CD14-positive monocyte (primary cell): Measurements from ENCODE around the gene DEPDC5. TPM values are rescaled to one million over a fixed set of nuclear protein-coding genes. Genes with fewer than 3 reads are reported as not detected.

Experiments used
- DNase-seq, 3 donors: peaks; one replicate each; pipeline ENCODE4 v3.0.0-alpha.2; 2011 to 2022
- H2AFZ ChIP-seq: 2 replicates; pipeline ENCODE4 v1.6.0; 2012; ENCODE audit warnings: mild to moderate bottlenecking, low read depth, low read length, inconsistent platforms; ENCODE audit not compliant: insufficient read depth, poor library complexity, severe bottlenecking
- H3K27ac ChIP-seq, 2 donors: 1 replicate in 1 of 2; 2 replicates in 1 of 2; pipeline ENCODE4 v1.5.1; 2012 to 2013; ENCODE audit warnings: low read length in 2 of 2, control low read depth in 1 of 2, inconsistent platforms in 1 of 2, low read depth in 1 of 2, mild to moderate bottlenecking in 1 of 2
- H3K27me3 ChIP-seq, 2 donors: one replicate each; pipeline versions ENCODE4 v1.6.0 to v1.6.1; 2011 to 2013; ENCODE audit warnings: low read length in 2 of 2; ENCODE audit not compliant: control insufficient read depth in 2 of 2, insufficient read depth in 2 of 2
- H3K36me3 ChIP-seq, 2 donors: replicated peaks in 1 of 2; 1 replicate in 1 of 2; 2 replicates in 1 of 2; pipeline versions ENCODE4 v1.5.1 to v1.6.1; 2012 to 2013; ENCODE audit warnings: low read length in 2 of 2, control low read depth in 1 of 2, inconsistent platforms in 1 of 2, mild to moderate bottlenecking in 1 of 2; ENCODE audit not compliant: insufficient read depth in 2 of 2, control insufficient read depth in 1 of 2
- H3K4me1 ChIP-seq, 2 donors: 1 replicate in 1 of 2; 2 replicates in 1 of 2; pipeline versions ENCODE4 v1.5.1 to v1.6.1; 2012 to 2013; ENCODE audit warnings: low read length in 2 of 2, control low read depth in 1 of 2, inconsistent platforms in 1 of 2, mild to moderate bottlenecking in 1 of 2, moderate library complexity in 1 of 2; ENCODE audit not compliant: insufficient read depth in 2 of 2, control insufficient read depth in 1 of 2
- H3K4me2 ChIP-seq: replicated peaks from 2 replicates; pipeline ENCODE3; 2012; ENCODE audit warnings: low read length, moderate library complexity, mild to moderate bottlenecking; ENCODE audit not compliant: poor library complexity, severe bottlenecking; ENCODE audit errors: extremely low read depth
- H3K4me3 ChIP-seq, 3 experiments: fragments of 200-600 bp in 1 of 3; sonication (generic) in 1 of 3; replicated peaks in 1 of 3; 1 replicate in 2 of 3; 2 replicates in 1 of 3; pipeline ENCODE4 v1.5.1; 2011 to 2013; ENCODE audit warnings: low read length in 3 of 3, mild to moderate bottlenecking in 3 of 3, control low read depth in 2 of 3, low read depth in 2 of 3, inconsistent platforms in 1 of 3, moderate library complexity in 1 of 3
- H3K79me2 ChIP-seq: 2 replicates; pipeline ENCODE4 v1.6.0; 2012; ENCODE audit warnings: mild to moderate bottlenecking, control low read depth, inconsistent platforms, low read length, moderate library complexity; ENCODE audit not compliant: insufficient read depth
- H3K9ac ChIP-seq: 2 replicates; pipeline ENCODE4 v1.6.0; 2017; ENCODE audit warnings: low read length, mild to moderate bottlenecking; ENCODE audit not compliant: insufficient read depth, poor library complexity, severe bottlenecking
- H3K9me3 ChIP-seq, 2 donors: replicated peaks in 1 of 2; 1 replicate in 1 of 2; 2 replicates in 1 of 2; pipeline versions ENCODE4 v1.5.1 to v1.6.1; 2012 to 2013; ENCODE audit warnings: low read length in 2 of 2, control low read depth in 1 of 2; ENCODE audit not compliant: control insufficient read depth in 1 of 2, insufficient read depth in 1 of 2
- H4K20me1 ChIP-seq: 2 replicates; pipeline ENCODE4 v1.6.0; 2012; ENCODE audit warnings: mild to moderate bottlenecking, low read length, control low read depth, moderate library complexity; ENCODE audit not compliant: insufficient read depth
- H3K27ac Mint-ChIP-seq, 7 donors: one replicate each; pipeline ENCODE4 v1.8.0; 2020; ENCODE audit warnings: mild to moderate bottlenecking in 7 of 7, mixed read lengths in 7 of 7, moderate library complexity in 6 of 7, inconsistent platforms in 2 of 7
- H3K27me3 Mint-ChIP-seq, 3 donors: one replicate each; pipeline ENCODE4 v1.8.0; 2021 to 2022; ENCODE audit warnings: low read depth in 3 of 3, mild to moderate bottlenecking in 3 of 3, mixed read lengths in 3 of 3, moderate library complexity in 3 of 3, inconsistent platforms in 1 of 3
- H3K36me3 Mint-ChIP-seq, 2 donors: one replicate each; pipeline ENCODE4 v1.8.0; 2020; ENCODE audit warnings: mixed read lengths in 2 of 2, inconsistent platforms in 1 of 2, mild to moderate bottlenecking in 1 of 2
- H3K4me1 Mint-ChIP-seq: one replicate; pipeline ENCODE4 v1.8.0; 2020; ENCODE audit warnings: mild to moderate bottlenecking, mixed read lengths
- H3K4me3 Mint-ChIP-seq, 2 donors: one replicate each; pipeline ENCODE4 v1.8.0; 2020; ENCODE audit warnings: mild to moderate bottlenecking in 2 of 2, mixed read lengths in 2 of 2, moderate library complexity in 1 of 2
- H3K9me3 Mint-ChIP-seq, 7 donors: one replicate each; pipeline ENCODE4 v1.8.0; 2020 to 2022; ENCODE audit warnings: mixed read lengths in 7 of 7, mild to moderate bottlenecking in 6 of 7, moderate library complexity in 6 of 7, inconsistent platforms in 2 of 7
- WGBS: methylation state at CpG from one replicate; pipeline ENCODE4 v1.1.5; 2013; ENCODE audit warnings: missing lambda C conversion rate; ENCODE audit not compliant: insufficient coverage; 5-methylcytosine and 5-hydroxymethylcytosine counted together
- intact Hi-C, 2 donors: fragments of 100-400 bp; cut with micrococcal nuclease; formaldehyde crosslinking; loops; one replicate each; pipeline versions ENCODE4 v1.15.0 to v1.15.1; 2023
- polyA plus RNA-seq, 3 donors: library from polyadenylated mRNA; depleted of rRNA in 1 of 3; unstranded in 2 of 3; stranded (reverse) in 1 of 3; fragments of 300-500 nt in 2 of 3; fragments of >200 nt in 1 of 3; fragmentation: Illumina TruSeq in 2 of 3; gene quantifications; 1 replicate in 2 of 3; 2 replicates in 1 of 3; pipeline ENCODE4 v1.2.3, GENCODE V29; 2012 to 2021
- TF ChIP-seq, protein P1 (sequence below): fragments of 200-600 bp; IDR thresholded peaks from one replicate; pipeline ENCODE4 v1.8.0; 2022; ENCODE audit warnings: antibody characterized with exemption, mild to moderate bottlenecking

DEPDC5 gene
- polyA plus RNA-seq, 3 donors, result 2.2 to 19.5 (median 4.1) TPM

GRCh38 chr22:31926969-31927368, 173.2 kb downstream of the DEPDC5 start:
- H3K9me3 Mint-ChIP-seq, result peaks cover 0 to 3% (median 0%) of the 10 kb centered on the region in 7 donors
- peaks cover 0 to 7% (median 3%) of the 10 kb centered on the region in 3 donors for H3K27me3 Mint-ChIP-seq
- H3K27ac Mint-ChIP-seq, result no peak overlapping the region
- Histone ChIP-seq H3K4me1 (peaks cover 26 to 27% of the 10 kb centered on the region in 2 donors), H3K9me3 (no peaks in the 10 kb centered on the region), H3K36me3 (no peaks in the 10 kb centered on the region), H2AFZ (no peak overlapping the region), H3K9ac (no peak overlapping the region), H3K27ac (no peak overlapping the region), H3K4me3 (no peak overlapping the region), H4K20me1 (no peaks in the 10 kb centered on the region), H3K4me2 (no peak overlapping the region), H3K27me3 (no peaks in the 10 kb centered on the region), H3K79me2 (no peaks in the 10 kb centered on the region)
- no peak for DNase-seq
- no peaks in the 10 kb centered on the region for H3K36me3 Mint-ChIP-seq
- intact Hi-C loops, result no loop called here
- TF ChIP-seq, protein P1, sequence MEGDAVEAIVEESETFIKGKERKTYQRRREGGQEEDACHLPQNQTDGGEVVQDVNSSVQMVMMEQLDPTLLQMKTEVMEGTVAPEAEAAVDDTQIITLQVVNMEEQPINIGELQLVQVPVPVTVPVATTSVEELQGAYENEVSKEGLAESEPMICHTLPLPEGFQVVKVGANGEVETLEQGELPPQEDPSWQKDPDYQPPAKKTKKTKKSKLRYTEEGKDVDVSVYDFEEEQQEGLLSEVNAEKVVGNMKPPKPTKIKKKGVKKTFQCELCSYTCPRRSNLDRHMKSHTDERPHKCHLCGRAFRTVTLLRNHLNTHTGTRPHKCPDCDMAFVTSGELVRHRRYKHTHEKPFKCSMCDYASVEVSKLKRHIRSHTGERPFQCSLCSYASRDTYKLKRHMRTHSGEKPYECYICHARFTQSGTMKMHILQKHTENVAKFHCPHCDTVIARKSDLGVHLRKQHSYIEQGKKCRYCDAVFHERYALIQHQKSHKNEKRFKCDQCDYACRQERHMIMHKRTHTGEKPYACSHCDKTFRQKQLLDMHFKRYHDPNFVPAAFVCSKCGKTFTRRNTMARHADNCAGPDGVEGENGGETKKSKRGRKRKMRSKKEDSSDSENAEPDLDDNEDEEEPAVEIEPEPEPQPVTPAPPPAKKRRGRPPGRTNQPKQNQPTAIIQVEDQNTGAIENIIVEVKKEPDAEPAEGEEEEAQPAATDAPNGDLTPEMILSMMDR, result no peak
- peaks cover 34% of the 10 kb centered on the region for H3K4me1 Mint-ChIP-seq
- no peak overlapping the region for H3K4me3 Mint-ChIP-seq

GRCh38 chr22:31927562-31927961, 173.7 kb downstream of the DEPDC5 start:
- Mint-ChIP-seq H3K27me3 (peaks cover 0 to 7% (median 3%) of the 10 kb centered on the region in 3 donors), H3K36me3 (no peaks in the 10 kb centered on the region), H3K4me1 (peaks cover 29% of the 10 kb centered on the region), H3K27ac (no peak overlapping the region), H3K9me3 (peaks cover 0 to 3% (median 0%) of the 10 kb centered on the region in 7 donors), H3K4me3 (no peak overlapping the region)
- TF ChIP-seq, protein P1, result no peak
- Histone ChIP-seq H3K36me3 (no peaks in the 10 kb centered on the region), H3K27ac (no peak overlapping the region), H3K79me2 (no peaks in the 10 kb centered on the region), H3K9me3 (no peaks in the 10 kb centered on the region), H3K27me3 (no peaks in the 10 kb centered on the region), H2AFZ (no peak overlapping the region), H3K4me2 (no peak overlapping the region), H3K9ac (no peak overlapping the region), H3K4me3 (no peak overlapping the region), H4K20me1 (no peaks in the 10 kb centered on the region), H3K4me1 (peaks cover 20 to 21% of the 10 kb centered on the region in 2 donors)
- 100% methylated on average over 1 of the region's 3 CpGs for WGBS
- no peak for DNase-seq
- intact Hi-C loops, result no loop called here
